WTC11 (cell line): ENCODE results near the gene CD2AP. TPM values are rescaled to one million over a fixed set of nuclear protein-coding genes. Genes with fewer than 3 reads are reported as not detected.

Experiments used
- ATAC-seq: fragments of 200-7000 bp; cut with Tn5 transposase; 2 replicates; pipeline ENCODE4 v1.10.0; 2021; ENCODE audit warnings: mild to moderate bottlenecking, moderate library complexity
- CTCF ChIA-PET: fragments of 300-600 bp; sonication (Branson Sonifier 250); formaldehyde crosslinking; loops from one replicate; lab custom pipeline; 2021; ENCODE audit warnings: antibody characterized with exemption; lab: Charles Lee
- POLR2A ChIA-PET: fragments of 350-600 bp; sonication (Branson Sonifier 250); formaldehyde crosslinking; loops from one replicate; lab custom pipeline; 2021; ENCODE audit warnings: antibody characterized with exemption; lab: Charles Lee
- DNase-seq: peaks from one replicate; pipeline ENCODE4 v3.0.0; 2021; ENCODE audit warnings: low spot score
- H3K27ac Mint-ChIP-seq: 2 replicates; pipeline ENCODE4 v1.8.0; 2021; ENCODE audit warnings: mixed read lengths
- H3K27me3 Mint-ChIP-seq: 2 replicates; pipeline ENCODE4 v1.8.0; 2021; ENCODE audit warnings: low read depth, mild to moderate bottlenecking, moderate library complexity, mixed read lengths
- H3K36me3 Mint-ChIP-seq: 2 replicates; pipeline ENCODE4 v1.8.0; 2021; ENCODE audit warnings: mixed read lengths
- H3K4me1 Mint-ChIP-seq: 2 replicates; pipeline ENCODE4 v1.8.0; 2022; ENCODE audit warnings: mixed read lengths
- H3K4me3 Mint-ChIP-seq: 2 replicates; pipeline ENCODE4 v1.8.0; 2021; ENCODE audit warnings: mild to moderate bottlenecking, moderate library complexity, mixed read lengths
- H3K9me3 Mint-ChIP-seq: 2 replicates; pipeline ENCODE4 v1.8.0; 2021; ENCODE audit warnings: mixed read lengths
- ATF1 ChIP-seq: sonication (generic); formaldehyde crosslinking; IDR thresholded peaks from 2 replicates; pipeline ENCODE4 v1.8.1; 2023; ENCODE audit warnings: mild to moderate bottlenecking, moderate library complexity, missing genetic modification reagents
- ATF3 ChIP-seq: sonication (generic); formaldehyde crosslinking; conservative IDR thresholded peaks from 2 replicates; pipeline ENCODE4 v1.8.1; 2022; ENCODE audit warnings: mild to moderate bottlenecking, missing genetic modification reagents
- CBFB ChIP-seq: sonication (generic); formaldehyde crosslinking; IDR thresholded peaks from 2 replicates; pipeline ENCODE4 v1.8.1; 2022; ENCODE audit warnings: mild to moderate bottlenecking, low read depth, missing genetic modification reagents
- IRF2 ChIP-seq: sonication (generic); formaldehyde crosslinking; IDR thresholded peaks from 2 replicates; pipeline ENCODE4 v1.8.0; 2022; ENCODE audit warnings: low read depth, missing genetic modification reagents, borderline replicate concordance
- JAZF1 ChIP-seq: fragments of 250-450 bp; sonication (Bioruptor Pico); IDR thresholded peaks from 2 replicates; pipeline ENCODE4 v1.9.0; 2021; ENCODE audit warnings: moderate library complexity, mild to moderate bottlenecking, inconsistent platforms
- KAT7 ChIP-seq: sonication (generic); formaldehyde crosslinking; IDR thresholded peaks from 2 replicates; pipeline ENCODE4 v1.8.1; 2023; ENCODE audit warnings: missing genetic modification reagents, mild to moderate bottlenecking, borderline replicate concordance
- NFATC4 ChIP-seq: fragments of 250-450 bp; sonication (Bioruptor Pico); IDR thresholded peaks from 2 replicates; pipeline ENCODE4 v1.9.0; 2021; ENCODE audit warnings: mild to moderate bottlenecking
- NR1H2 ChIP-seq: sonication (generic); formaldehyde crosslinking; IDR thresholded peaks from 2 replicates; pipeline ENCODE4 v1.9.0; 2021; ENCODE audit warnings: mild to moderate bottlenecking, moderate library complexity, missing genetic modification reagents
- RELA ChIP-seq: sonication (generic); formaldehyde crosslinking; IDR thresholded peaks from 2 replicates; pipeline ENCODE4 v1.8.1; 2022; ENCODE audit warnings: missing genetic modification reagents, mild to moderate bottlenecking, borderline replicate concordance
- SMAD3 ChIP-seq: sonication (generic); formaldehyde crosslinking; IDR thresholded peaks from 2 replicates; pipeline ENCODE4 v1.8.0; 2022; ENCODE audit warnings: missing genetic modification reagents, mild to moderate bottlenecking, borderline replicate concordance
- SMAD4 ChIP-seq: sonication (generic); formaldehyde crosslinking; IDR thresholded peaks from 2 replicates; pipeline ENCODE4 v1.8.0; 2022; ENCODE audit warnings: mild to moderate bottlenecking, missing genetic modification reagents
- TEAD1 ChIP-seq: sonication (generic); formaldehyde crosslinking; IDR thresholded peaks from 2 replicates; pipeline ENCODE4 v1.8.0; 2022; ENCODE audit warnings: mild to moderate bottlenecking, missing genetic modification reagents
- total RNA-seq: library from RNA; stranded (reverse); gene quantifications from 3 replicates; pipeline ENCODE4 v1.2.3, GENCODE V29; 2021
- TF ChIP-seq, protein P1 (sequence below): sonication (generic); formaldehyde crosslinking; IDR thresholded peaks from 2 replicates; pipeline ENCODE4 v1.8.1; 2022; ENCODE audit warnings: low read depth, mild to moderate bottlenecking, moderate library complexity, missing genetic modification reagents, borderline replicate concordance
- TF ChIP-seq, protein P2 (sequence below): sonication (generic); formaldehyde crosslinking; IDR thresholded peaks from 2 replicates; pipeline ENCODE4 v1.8.1; 2022; ENCODE audit warnings: low read depth, missing genetic modification reagents, borderline replicate concordance
- TF ChIP-seq, protein P3 (sequence below): sonication (generic); formaldehyde crosslinking; conservative IDR thresholded peaks from 2 replicates; pipeline ENCODE4 v1.8.1; 2023; ENCODE audit warnings: mild to moderate bottlenecking, low read depth, missing genetic modification reagents, moderate library complexity
- TF ChIP-seq, protein P4 (sequence below): sonication (generic); formaldehyde crosslinking; IDR thresholded peaks from 2 replicates; pipeline ENCODE4 v1.8.0; 2023; ENCODE audit warnings: mild to moderate bottlenecking, missing genetic modification reagents

The CD2AP gene
- total RNA-seq, 1 experiment from 2014 or later: 77.0 TPM

DNA sequence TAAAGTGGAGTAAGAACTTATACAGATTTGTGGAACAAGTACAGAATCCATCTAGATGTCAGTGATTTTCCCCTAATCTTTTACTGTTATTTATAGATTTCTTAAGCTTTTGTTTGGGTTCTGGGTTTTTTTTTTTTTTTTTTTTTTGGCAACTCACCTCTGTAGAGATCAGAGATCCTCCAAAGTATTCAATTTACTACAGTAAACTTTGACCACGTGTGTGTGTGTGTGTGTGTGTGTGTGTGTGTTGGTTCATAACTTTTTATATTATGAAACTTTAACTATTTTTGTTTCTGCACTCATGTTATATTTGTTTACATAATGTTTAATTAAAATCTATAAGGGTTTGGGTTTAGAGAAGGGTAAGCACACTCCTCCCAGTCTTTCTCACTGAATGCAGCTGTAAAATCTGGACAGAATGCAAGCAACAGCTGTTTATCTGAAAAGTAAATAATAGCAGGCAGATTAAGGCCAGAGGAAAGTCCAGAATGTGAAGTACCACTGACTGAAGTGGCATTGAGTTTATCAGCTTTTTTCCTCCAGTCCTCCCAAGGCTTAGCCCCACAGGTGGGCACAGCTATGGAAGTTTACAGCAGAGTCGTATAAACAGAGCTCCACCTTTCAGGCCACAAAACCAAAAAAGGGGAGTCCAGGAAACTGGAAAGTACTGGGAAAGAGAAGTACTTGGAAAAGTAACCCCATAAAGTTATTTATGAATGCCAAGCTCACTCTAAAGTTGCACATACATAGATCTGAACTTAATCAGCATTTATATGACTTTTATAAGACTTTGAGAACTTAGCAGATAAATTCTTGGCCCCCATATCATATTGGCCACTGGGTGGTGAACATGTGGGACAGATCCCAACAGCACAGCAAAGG lies 43.0 kb upstream of the CD2AP start:
- peaks cover 15% of the 10 kb centered on the region for H3K9me3 Mint-ChIP-seq
- no peak for DNase-seq
- H3K4me1 Mint-ChIP-seq: peaks cover 29% of the 10 kb centered on the region
- no peak for ATAC-seq
- ChIA-PET POLR2A (no interaction called here), CTCF (no interaction called here)
- no peaks in the 10 kb centered on the region; the same call in 1 of the 2 replicates for H3K27me3 Mint-ChIP-seq
- no peak overlapping the region for H3K4me3 Mint-ChIP-seq
- TF ChIP-seq SMAD3 (CRISPR knock-in tag) (no peak), ATF3 (CRISPR knock-in tag) (no peak), JAZF1 (CRISPR knock-in tag) (no peak)
- TF ChIP-seq, protein P1, sequence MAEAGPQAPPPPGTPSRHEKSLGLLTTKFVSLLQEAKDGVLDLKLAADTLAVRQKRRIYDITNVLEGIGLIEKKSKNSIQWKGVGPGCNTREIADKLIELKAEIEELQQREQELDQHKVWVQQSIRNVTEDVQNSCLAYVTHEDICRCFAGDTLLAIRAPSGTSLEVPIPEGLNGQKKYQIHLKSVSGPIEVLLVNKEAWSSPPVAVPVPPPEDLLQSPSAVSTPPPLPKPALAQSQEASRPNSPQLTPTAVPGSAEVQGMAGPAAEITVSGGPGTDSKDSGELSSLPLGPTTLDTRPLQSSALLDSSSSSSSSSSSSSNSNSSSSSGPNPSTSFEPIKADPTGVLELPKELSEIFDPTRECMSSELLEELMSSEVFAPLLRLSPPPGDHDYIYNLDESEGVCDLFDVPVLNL (CRISPR knock-in tag): no peak
- TF ChIP-seq, protein P2, sequence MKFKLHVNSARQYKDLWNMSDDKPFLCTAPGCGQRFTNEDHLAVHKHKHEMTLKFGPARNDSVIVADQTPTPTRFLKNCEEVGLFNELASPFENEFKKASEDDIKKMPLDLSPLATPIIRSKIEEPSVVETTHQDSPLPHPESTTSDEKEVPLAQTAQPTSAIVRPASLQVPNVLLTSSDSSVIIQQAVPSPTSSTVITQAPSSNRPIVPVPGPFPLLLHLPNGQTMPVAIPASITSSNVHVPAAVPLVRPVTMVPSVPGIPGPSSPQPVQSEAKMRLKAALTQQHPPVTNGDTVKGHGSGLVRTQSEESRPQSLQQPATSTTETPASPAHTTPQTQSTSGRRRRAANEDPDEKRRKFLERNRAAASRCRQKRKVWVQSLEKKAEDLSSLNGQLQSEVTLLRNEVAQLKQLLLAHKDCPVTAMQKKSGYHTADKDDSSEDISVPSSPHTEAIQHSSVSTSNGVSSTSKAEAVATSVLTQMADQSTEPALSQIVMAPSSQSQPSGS (CRISPR knock-in tag): no peak
- H3K36me3 Mint-ChIP-seq: peaks cover 8% of the 10 kb centered on the region; the same call in 1 of the 2 replicates
- no peak overlapping the region; the same call in 1 of the 2 replicates for H3K27ac Mint-ChIP-seq

DNA sequence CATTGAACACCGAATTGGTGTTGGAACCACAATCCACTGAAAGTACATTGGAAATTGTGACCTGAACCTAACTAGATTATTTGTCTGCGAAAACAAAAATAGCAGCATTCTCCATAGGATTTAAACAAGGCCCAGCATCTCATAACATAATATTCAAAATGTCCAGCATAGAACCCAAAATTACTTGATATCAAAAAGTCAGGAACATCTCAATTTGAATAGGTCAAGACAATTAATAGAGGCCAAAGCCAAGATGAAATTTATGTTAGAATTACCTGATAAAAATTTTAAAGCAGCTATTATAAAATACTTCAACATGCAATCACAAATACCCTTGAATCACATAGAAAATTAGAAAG lies 42.4 kb upstream of the CD2AP start:
- peaks cover 15% of the 10 kb centered on the region for H3K9me3 Mint-ChIP-seq
- TF ChIP-seq TEAD1 (CRISPR knock-in tag) (no peak), NFATC4 (CRISPR knock-in tag) (no peak), IRF2 (no peak), RELA (CRISPR knock-in tag) (no peak), NR1H2 (CRISPR knock-in tag) (no peak), SMAD4 (CRISPR knock-in tag) (no peak), KAT7 (CRISPR knock-in tag) (no peak), CBFB (CRISPR knock-in tag) (no peak), ATF1 (CRISPR knock-in tag) (no peak)
- TF ChIP-seq, protein P3, sequence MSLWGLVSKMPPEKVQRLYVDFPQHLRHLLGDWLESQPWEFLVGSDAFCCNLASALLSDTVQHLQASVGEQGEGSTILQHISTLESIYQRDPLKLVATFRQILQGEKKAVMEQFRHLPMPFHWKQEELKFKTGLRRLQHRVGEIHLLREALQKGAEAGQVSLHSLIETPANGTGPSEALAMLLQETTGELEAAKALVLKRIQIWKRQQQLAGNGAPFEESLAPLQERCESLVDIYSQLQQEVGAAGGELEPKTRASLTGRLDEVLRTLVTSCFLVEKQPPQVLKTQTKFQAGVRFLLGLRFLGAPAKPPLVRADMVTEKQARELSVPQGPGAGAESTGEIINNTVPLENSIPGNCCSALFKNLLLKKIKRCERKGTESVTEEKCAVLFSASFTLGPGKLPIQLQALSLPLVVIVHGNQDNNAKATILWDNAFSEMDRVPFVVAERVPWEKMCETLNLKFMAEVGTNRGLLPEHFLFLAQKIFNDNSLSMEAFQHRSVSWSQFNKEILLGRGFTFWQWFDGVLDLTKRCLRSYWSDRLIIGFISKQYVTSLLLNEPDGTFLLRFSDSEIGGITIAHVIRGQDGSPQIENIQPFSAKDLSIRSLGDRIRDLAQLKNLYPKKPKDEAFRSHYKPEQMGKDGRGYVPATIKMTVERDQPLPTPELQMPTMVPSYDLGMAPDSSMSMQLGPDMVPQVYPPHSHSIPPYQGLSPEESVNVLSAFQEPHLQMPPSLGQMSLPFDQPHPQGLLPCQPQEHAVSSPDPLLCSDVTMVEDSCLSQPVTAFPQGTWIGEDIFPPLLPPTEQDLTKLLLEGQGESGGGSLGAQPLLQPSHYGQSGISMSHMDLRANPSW (CRISPR knock-in tag): no peak
- TF ChIP-seq, protein P4, sequence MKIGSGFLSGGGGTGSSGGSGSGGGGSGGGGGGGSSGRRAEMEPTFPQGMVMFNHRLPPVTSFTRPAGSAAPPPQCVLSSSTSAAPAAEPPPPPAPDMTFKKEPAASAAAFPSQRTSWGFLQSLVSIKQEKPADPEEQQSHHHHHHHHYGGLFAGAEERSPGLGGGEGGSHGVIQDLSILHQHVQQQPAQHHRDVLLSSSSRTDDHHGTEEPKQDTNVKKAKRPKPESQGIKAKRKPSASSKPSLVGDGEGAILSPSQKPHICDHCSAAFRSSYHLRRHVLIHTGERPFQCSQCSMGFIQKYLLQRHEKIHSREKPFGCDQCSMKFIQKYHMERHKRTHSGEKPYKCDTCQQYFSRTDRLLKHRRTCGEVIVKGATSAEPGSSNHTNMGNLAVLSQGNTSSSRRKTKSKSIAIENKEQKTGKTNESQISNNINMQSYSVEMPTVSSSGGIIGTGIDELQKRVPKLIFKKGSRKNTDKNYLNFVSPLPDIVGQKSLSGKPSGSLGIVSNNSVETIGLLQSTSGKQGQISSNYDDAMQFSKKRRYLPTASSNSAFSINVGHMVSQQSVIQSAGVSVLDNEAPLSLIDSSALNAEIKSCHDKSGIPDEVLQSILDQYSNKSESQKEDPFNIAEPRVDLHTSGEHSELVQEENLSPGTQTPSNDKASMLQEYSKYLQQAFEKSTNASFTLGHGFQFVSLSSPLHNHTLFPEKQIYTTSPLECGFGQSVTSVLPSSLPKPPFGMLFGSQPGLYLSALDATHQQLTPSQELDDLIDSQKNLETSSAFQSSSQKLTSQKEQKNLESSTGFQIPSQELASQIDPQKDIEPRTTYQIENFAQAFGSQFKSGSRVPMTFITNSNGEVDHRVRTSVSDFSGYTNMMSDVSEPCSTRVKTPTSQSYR (CRISPR knock-in tag): no peak
- CTCF ChIA-PET: no interaction called here
- ATAC-seq: no peak
- DNase-seq: no peak
- peaks cover 8% of the 10 kb centered on the region; the same call in 1 of the 2 replicates for H3K36me3 Mint-ChIP-seq
- no peak overlapping the region for H3K27ac Mint-ChIP-seq
- no peaks in the 10 kb centered on the region; the same call in 1 of the 2 replicates for H3K27me3 Mint-ChIP-seq
- no peak overlapping the region for H3K4me3 Mint-ChIP-seq
- peaks cover 23% of the 10 kb centered on the region for H3K4me1 Mint-ChIP-seq
- POLR2A ChIA-PET: no interaction called here
